Osteoblast (primary cell): ENCODE results near the gene BOLL. TPM values are rescaled to one million over a fixed set of nuclear protein-coding genes. Genes with fewer than 3 reads are reported as not detected.

Source experiments
- DNase-seq: peaks from one replicate; pipeline ENCODE4 v3.0.0; 2011; ENCODE audit warnings: low spot score, mixed read lengths; ENCODE audit not compliant: insufficient read length; ENCODE audit errors: missing footprints
- H2AFZ ChIP-seq: 2 replicates; pipeline ENCODE4 v1.6.0; 2011; ENCODE audit warnings: mild to moderate bottlenecking, low read length
- H3K27ac ChIP-seq: 2 replicates; pipeline ENCODE4 v1.5.1; 2011; ENCODE audit warnings: mild to moderate bottlenecking, low read depth, low read length, moderate library complexity
- H3K27me3 ChIP-seq: 2 replicates; pipeline ENCODE4 v1.6.0; 2012; ENCODE audit warnings: mild to moderate bottlenecking, control low read depth, inconsistent platforms, low read length, moderate library complexity; ENCODE audit not compliant: insufficient read depth
- H3K36me3 ChIP-seq: 2 replicates; pipeline ENCODE4 v1.5.1; 2011; ENCODE audit warnings: mild to moderate bottlenecking, low read length, control low read depth, moderate library complexity; ENCODE audit not compliant: insufficient read depth
- H3K4me1 ChIP-seq: 2 replicates; pipeline ENCODE4 v1.5.1; 2011; ENCODE audit warnings: mild to moderate bottlenecking, low read length, control low read depth, moderate library complexity; ENCODE audit not compliant: insufficient read depth
- H3K4me2 ChIP-seq: 2 replicates; pipeline ENCODE4 v1.6.0; 2011; ENCODE audit warnings: mild to moderate bottlenecking, low read length; ENCODE audit not compliant: insufficient read depth
- H3K4me3 ChIP-seq: fragments of 200-600 bp; sonication (generic); 3 replicates; pipeline ENCODE4 v1.5.1; 2012; ENCODE audit warnings: mild to moderate bottlenecking, low read length, inconsistent platforms; ENCODE audit not compliant: insufficient read depth
- H3K79me2 ChIP-seq: 2 replicates; pipeline ENCODE4 v1.6.0; 2012; ENCODE audit warnings: mild to moderate bottlenecking, low read length, control low read depth, inconsistent platforms; ENCODE audit not compliant: insufficient read depth
- H3K9me3 ChIP-seq: 2 replicates; pipeline ENCODE4 v1.5.1; 2011; ENCODE audit warnings: low read depth, low read length, control low read depth
- H4K20me1 ChIP-seq: 2 replicates; pipeline ENCODE4 v1.6.0; 2012; ENCODE audit warnings: mild to moderate bottlenecking, low read length, control low read depth; ENCODE audit not compliant: insufficient read depth
- CTCF ChIP-seq: IDR thresholded peaks from 2 replicates; pipeline ENCODE4 v1.5.1; 2011; ENCODE audit warnings: mild to moderate bottlenecking, low read depth, low read length, moderate library complexity; ENCODE audit errors: extremely low read depth
- total RNA-seq: library from RNA; depleted of rRNA; stranded (reverse); fragments of >200 nt; gene quantifications from 2 replicates; pipeline ENCODE4 v1.2.3, GENCODE V29; 2012

The BOLL gene
- total RNA-seq, 1 donor: not detected

GRCh38 chr2:197800091-197800490, 15.0 kb upstream of the BOLL start:
- no peak for TF ChIP-seq CTCF
- Histone ChIP-seq H3K9me3 (no peaks in the 10 kb centered on the region), H3K79me2 (no peaks in the 10 kb centered on the region), H3K4me1 (peaks cover 7% of the 10 kb centered on the region), H4K20me1 (no peaks in the 10 kb centered on the region), H2AFZ (no peak overlapping the region), H3K4me2 (no peak overlapping the region), H3K27ac (no peak overlapping the region), H3K36me3 (no peaks in the 10 kb centered on the region), H3K4me3 (no peak overlapping the region), H3K27me3 (peaks cover 19% of the 10 kb centered on the region)
- DNase-seq: no peak

GRCh38 chr2:197799068-197799467, 13.9 kb upstream of the BOLL start:
- H3K4me1 ChIP-seq: peaks cover 4% of the 10 kb centered on the region
- no peak overlapping the region for H3K4me3 ChIP-seq
- no peak for DNase-seq
- H3K79me2 ChIP-seq: no peaks in the 10 kb centered on the region
- H3K27me3 ChIP-seq: peaks cover 18% of the 10 kb centered on the region
- no peaks in the 10 kb centered on the region for H3K36me3 ChIP-seq
- no peaks in the 10 kb centered on the region for H4K20me1 ChIP-seq
- H3K27ac ChIP-seq: no peak overlapping the region
- no peak overlapping the region for H3K4me2 ChIP-seq
- no peak overlapping the region for H2AFZ ChIP-seq
- H3K9me3 ChIP-seq: no peaks in the 10 kb centered on the region
- no peak for TF ChIP-seq CTCF

- no peaks in the 10 kb centered on the region for H3K79me2 ChIP-seq
- H3K27ac ChIP-seq: no peak overlapping the region
- peaks cover 14% of the 10 kb centered on the region for H3K27me3 ChIP-seq
- H3K4me3 ChIP-seq: no peak overlapping the region
- no peak overlapping the region for H2AFZ ChIP-seq
- no peaks in the 10 kb centered on the region for H3K36me3 ChIP-seq
- no peaks in the 10 kb centered on the region for H3K9me3 ChIP-seq
- H4K20me1 ChIP-seq: no peaks in the 10 kb centered on the region
- TF ChIP-seq CTCF: no peak
- no peak for DNase-seq
- H3K4me2 ChIP-seq: no peak overlapping the region
- H3K4me1 ChIP-seq: no peaks in the 10 kb centered on the region
Observed at GRCh38 chr2:197798187-197798586, 13.1 kb upstream of the BOLL start.

GRCh38 chr2:197795277-197795676, 10.2 kb upstream of the BOLL start:
- Histone ChIP-seq H3K9me3 (no peaks in the 10 kb centered on the region), H2AFZ (no peak overlapping the region), H3K27ac (no peak overlapping the region), H3K4me1 (no peaks in the 10 kb centered on the region), H3K4me2 (no peak overlapping the region), H3K27me3 (peaks cover 12% of the 10 kb centered on the region), H4K20me1 (no peaks in the 10 kb centered on the region), H3K4me3 (no peak overlapping the region), H3K79me2 (no peaks in the 10 kb centered on the region), H3K36me3 (no peaks in the 10 kb centered on the region)
- DNase-seq: no peak
- no peak for TF ChIP-seq CTCF
